ENCODE measurements around the gene MAGEA11.
"Not testable (repeated sequence)": the region's sequence is repeated elsewhere in the genome, so short reads cannot be mapped to it uniquely, and the experiment has no call there.

MAGEA11 gene

DNA sequence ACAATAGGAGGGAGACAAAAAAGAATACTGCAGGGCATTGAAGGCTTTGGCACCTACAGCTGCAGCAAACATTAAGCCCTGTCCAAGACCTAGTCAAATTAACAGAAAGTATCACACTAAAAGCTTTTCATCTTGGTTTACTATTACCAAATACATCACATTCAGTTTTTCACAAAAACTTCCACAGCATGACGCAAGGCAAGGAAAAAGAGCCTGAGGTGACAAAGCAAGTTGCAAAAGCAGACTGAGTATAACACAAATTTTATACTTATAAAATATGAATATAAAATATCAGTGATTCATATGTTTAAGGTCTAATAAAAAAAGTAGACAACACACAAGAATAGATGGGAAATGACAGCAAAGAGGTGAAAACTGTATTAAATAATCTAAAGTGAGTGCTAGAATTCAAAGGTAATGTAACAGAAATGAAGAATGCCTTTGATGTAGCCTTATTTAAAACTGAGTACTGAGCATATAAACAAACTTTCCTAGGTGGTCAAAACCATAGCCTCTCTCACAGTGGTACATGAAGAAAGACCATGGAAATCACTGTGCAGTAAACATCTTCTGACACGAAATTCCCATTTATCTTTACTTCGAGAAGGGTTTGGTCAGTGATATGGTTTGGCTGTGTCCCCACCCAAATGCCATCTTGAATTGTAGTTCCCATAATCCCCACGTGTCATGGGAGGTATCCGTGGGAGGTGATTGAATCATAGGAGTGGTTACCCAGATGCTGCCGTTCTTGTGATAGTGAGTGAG, 27.7 kb upstream of the MAGEA11 start:
- TF ChIP-seq, protein P1, sequence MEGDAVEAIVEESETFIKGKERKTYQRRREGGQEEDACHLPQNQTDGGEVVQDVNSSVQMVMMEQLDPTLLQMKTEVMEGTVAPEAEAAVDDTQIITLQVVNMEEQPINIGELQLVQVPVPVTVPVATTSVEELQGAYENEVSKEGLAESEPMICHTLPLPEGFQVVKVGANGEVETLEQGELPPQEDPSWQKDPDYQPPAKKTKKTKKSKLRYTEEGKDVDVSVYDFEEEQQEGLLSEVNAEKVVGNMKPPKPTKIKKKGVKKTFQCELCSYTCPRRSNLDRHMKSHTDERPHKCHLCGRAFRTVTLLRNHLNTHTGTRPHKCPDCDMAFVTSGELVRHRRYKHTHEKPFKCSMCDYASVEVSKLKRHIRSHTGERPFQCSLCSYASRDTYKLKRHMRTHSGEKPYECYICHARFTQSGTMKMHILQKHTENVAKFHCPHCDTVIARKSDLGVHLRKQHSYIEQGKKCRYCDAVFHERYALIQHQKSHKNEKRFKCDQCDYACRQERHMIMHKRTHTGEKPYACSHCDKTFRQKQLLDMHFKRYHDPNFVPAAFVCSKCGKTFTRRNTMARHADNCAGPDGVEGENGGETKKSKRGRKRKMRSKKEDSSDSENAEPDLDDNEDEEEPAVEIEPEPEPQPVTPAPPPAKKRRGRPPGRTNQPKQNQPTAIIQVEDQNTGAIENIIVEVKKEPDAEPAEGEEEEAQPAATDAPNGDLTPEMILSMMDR (IDR thresholded peaks at IDR 0.05; ENCODE audit: low read depth, low read length, missing control alignments): no peak
- H3K4me3 ChIP-seq (replicated peaks; ENCODE audit: low read depth, low read length): no peak overlapping the region
- DNase-seq (ENCODE audit: extremely low read depth, low read depth): no peak

DNA sequence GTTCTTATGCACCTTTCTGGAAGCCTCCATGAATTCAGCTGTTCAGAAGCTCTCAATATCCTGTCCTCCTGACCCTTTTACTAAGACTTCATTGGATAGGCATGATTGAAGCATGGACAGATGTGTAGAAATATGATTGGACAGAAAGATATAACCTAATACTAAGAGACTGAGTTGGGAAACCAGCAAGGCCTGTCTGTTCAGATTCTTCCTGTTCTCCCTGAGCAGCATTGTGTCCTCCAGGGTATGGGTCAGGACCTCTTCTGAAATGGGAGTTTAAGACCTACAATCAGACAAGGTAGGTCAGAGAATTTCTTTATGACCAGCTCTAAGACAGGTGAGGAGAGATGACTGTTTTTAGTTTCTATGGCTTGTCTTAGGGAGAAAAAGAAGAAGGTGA, 23.9 kb upstream of the MAGEA11 start:
- H3K4me3 ChIP-seq (replicated peaks; ENCODE audit: low read depth, low read length): no peak overlapping the region
- DNase-seq (ENCODE audit: extremely low read depth, low read depth): no peak
- TF ChIP-seq, protein P1 (IDR thresholded peaks at IDR 0.05; ENCODE audit: low read depth, low read length, missing control alignments): no peak

DNA sequence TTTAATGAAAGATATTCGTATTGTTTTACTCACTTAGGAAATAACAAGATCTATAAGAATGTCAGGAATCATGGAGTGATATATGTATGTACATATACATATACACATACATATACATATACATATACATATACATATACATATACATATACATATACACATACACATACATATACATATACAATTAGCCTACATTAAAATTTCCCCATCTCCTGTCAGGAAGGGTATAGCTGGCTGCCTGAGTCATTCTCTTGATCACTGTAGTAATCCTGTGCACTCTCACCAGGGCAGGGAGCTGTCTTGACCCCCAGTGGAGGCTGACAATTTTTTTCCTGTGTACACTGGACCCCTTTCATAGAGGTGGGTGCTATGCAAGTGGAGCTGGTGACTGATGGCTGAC, 23.3 kb upstream of the MAGEA11 start:
- TF ChIP-seq, protein P1 (IDR thresholded peaks at IDR 0.05; ENCODE audit: low read depth, low read length, missing control alignments): no peak
- no peak overlapping the region for H3K4me3 ChIP-seq (replicated peaks; ENCODE audit: low read depth, low read length)
- no peak for DNase-seq (ENCODE audit: extremely low read depth, low read depth)

DNA sequence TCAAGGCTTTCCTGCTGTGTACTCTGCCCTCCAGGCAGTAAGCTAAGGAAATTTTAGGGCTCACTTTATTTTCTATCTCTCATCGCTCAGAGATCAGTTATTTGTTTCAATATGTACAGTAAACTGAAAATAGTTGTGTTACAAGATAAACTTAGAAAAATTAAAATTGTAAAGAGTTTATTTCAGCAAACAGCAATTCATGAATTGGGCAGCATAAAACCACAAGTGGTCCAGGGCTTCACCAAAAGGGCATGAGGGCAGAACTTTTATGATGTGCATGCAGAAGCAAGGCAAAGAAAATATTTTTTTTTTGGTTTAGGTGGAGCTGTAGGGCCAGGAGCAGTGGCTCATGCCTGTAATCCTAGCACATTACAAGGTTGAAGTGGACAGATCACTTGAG, 20.1 kb upstream of the MAGEA11 start:
- TF ChIP-seq, protein P1 (IDR thresholded peaks at IDR 0.05; ENCODE audit: low read depth, low read length, missing control alignments): no peak
- DNase-seq (ENCODE audit: extremely low read depth, low read depth): no peak
- no peak overlapping the region for H3K4me3 ChIP-seq (replicated peaks; ENCODE audit: low read depth, low read length)

DNA sequence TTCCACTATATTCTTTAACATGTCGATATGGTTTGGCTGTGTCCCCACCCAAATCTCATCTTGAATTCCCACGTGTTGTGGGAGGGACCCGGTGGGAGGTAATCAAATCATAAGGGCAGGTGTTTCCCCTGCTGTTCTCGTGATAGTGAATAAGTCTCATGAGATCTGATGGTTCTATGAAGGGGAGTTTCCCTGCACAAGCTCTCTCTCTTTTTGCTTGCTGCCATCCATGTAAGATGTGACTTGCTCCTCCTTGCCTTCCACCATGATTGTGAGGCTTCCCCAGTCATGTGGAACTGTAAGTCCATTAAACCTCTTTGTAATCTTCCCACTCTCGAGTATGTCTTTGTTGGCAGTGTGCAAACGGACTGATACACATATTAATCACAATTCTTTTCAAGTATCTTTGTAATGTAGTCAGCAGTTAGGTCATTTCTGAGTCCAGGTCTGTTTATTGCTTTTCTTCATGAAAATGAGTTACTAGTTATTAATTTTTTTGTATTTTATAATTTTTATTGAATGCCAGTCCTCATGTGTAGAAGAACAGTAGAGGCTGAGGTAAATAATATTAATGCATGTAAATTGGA, 19.1 kb upstream of the MAGEA11 start:
- DNase-seq (ENCODE audit: extremely low read depth, low read depth); H3K4me3 ChIP-seq (replicated peaks; ENCODE audit: low read depth, low read length): not testable (repeated sequence)

DNA sequence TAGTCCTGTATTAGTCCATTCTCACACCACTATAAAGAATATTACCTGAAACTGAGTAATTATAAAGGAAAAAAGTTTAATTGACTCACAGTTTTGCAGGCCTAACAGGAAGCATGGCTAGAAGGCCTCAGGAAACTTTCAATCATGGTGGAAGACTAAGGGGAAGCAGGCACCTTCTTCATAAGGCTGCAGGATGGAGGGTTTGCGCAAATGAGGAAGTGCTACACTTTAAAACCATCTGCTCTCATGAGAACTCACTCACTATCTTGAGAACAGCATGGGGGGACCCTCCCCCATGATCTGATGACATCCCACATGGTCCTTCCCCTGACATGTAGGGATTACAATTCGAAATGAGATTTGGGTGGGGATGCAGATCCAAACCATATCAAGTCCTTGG, 12.1 kb upstream of the MAGEA11 start:
- H3K4me3 ChIP-seq (replicated peaks; ENCODE audit: low read depth, low read length): no peak overlapping the region
- no peak for DNase-seq (ENCODE audit: extremely low read depth, low read depth)
- TF ChIP-seq, protein P1 (IDR thresholded peaks at IDR 0.05; ENCODE audit: low read depth, low read length, missing control alignments): no peak

DNA sequence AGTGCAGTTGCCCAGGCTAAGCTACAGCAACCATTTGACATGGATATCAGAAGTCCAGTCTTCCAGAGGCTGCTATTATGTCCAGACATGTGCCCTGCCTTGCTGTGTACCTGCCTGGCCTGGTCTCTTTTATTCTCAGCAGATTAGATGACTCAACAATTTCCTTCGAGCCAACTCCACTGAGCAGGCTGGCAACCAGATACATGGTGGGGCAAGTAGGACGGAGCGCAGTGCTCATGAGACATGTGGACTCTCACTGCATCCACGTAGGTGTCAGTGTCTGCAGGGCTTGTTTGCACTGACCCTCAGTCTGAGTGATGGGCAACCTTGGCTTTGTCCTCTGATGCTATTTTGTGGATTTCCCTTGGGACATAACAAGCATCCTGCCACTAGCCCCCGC, 7.2 kb upstream of the MAGEA11 start:
- no peak overlapping the region for H3K4me3 ChIP-seq (replicated peaks; ENCODE audit: low read depth, low read length)
- TF ChIP-seq, protein P1 (IDR thresholded peaks at IDR 0.05; ENCODE audit: low read depth, low read length, missing control alignments): no peak
- DNase-seq (ENCODE audit: extremely low read depth, low read depth): no peak

Measured in HFF-Myc (cell line).